HG02759 (cell line): ENCODE results near the gene LTA.
"Not testable (repeated sequence)": the region's sequence is repeated elsewhere in the genome, so short reads cannot be mapped to it uniquely, and the experiment has no call there.

Experiments
- ATAC-seq: cut with Tn5 transposase; IDR thresholded peaks from one replicate; pipeline ENCODE4 v1.9.1; 2021; ENCODE audit warnings: mild to moderate bottlenecking, moderate library complexity; ENCODE audit not compliant: unreplicated experiment

The LTA gene

GRCh38 chr6:31586008-31586407 lies 13.9 kb downstream of the LTA start, which contains the start of gene LST1:
LST1 (plus strand) TSS chr6:31586277; CDS start chr6:31587300, 1,023 bp downstream.
- ATAC-seq: no peak

GRCh38 chr6:31586599-31587281 lies 14.7 kb downstream of the LTA start:
- ATAC-seq: no peak

- no peak for ATAC-seq
Measured at GRCh38 chr6:31587791-31588777, 16.0 kb downstream of the LTA start.

DNA sequence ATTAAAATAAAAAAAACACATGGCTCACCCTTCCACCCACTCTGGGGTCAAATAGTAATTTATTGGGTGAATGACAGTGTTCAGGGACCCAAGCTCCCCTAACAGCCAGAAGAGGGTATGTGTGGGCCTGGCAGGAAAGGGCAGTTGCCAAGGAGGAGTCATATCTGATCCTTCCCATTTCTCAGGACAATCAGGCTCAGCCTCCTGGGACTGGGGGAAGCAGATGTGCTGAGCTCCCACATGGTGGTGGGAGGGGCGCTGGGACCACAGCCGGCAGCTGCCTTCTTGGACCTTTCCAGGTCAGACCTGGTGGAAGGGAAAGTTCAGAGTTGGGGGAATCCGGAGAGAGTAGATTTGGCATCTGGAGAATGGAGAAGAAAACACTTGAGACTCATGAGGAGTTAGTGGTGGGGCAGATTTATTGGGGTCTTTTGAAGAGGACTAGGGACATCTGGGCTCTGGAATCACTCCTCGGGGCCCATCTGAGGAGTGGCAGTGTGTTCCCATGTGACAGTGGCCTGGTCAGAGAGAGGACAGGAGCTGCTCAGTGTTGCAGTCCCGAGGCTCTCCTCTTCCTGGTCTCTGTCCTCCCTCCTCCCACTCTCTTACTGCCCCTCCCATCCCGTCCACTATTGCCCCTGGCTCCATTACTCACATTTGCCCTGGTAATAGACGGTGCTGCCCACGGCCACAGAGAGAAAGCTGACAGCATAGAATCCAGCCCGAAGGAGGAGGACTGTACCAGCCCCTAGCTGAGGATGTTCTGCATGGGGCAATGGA lies 17.0 kb downstream of the LTA start:
- no peak for ATAC-seq

GRCh38 chr6:31590691-31591090 lies 18.6 kb downstream of the LTA start:
- ATAC-seq: not testable (repeated sequence)

- ATAC-seq: no peak
Measured at GRCh38 chr6:31592396-31592771, 20.3 kb downstream of the LTA start.

DNA sequence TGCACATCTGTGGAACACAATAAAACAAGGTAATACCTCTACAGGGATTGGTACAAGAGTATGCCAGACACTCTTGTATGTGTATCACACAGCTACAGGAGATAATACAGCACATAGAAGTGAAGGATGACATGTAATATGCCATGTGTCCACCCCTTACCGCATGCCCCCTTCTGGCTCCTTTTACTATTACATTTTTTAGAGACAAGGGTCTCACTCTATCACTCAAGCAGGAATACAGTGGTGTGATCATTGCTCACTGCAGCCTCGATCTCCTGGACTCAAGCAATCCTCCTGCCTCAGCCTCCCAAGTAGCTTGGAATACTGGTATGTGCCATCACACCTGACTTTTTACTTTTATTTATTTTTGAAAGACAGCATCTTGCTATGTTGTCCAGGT lies 24.9 kb downstream of the LTA start:
- ATAC-seq: no peak

DNA sequence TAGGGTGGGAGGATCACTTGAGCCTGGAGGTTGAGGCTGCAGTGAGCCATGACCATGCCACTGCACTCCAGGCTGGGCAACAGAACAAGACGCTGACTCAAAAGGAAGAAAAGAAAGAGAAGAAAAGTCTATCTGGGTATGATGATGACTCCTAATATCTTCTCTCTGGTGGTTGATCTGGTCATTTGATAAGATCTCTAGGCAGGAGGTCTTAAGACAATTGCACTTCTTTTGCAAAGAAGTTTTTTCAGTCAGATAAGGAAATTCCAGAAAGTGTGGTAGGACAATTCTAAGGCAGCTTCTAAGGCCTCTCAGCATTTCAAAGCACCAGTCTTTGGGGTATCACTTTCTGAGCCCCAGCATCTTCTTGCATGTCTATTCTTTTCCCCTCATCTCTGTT lies 35.2 kb downstream of the LTA start:
- no peak for ATAC-seq

GRCh38 chr6:31609519-31610406 lies 37.7 kb downstream of the LTA start:
- no peak for ATAC-seq

DNA sequence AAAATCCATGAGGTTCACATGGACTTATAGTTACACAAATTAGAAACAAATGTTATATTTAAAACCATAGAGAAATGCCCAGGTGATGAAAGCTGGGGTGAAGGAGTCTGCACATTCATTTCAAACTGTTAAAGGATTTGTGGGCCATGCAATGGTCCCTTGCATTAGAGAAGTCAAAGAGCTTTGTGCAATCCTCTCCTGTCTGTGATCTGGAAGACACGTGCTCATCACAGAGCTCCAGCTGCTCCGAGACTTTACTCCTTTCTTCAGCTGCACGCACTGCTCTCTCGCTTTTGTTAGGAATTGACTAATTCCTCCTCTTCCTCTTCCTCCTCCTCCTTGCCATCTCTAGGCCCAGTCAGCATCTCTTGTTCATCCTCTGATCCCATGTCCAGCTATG lies 38.9 kb downstream of the LTA start:
- ATAC-seq: no peak

GRCh38 chr6:31614075-31614619 lies 42.1 kb downstream of the LTA start:
- ATAC-seq: no peak

GRCh38 chr6:31614684-31615578 lies 42.8 kb downstream of the LTA start, which contains the start of gene AIF1:
AIF1 (plus strand) TSS chr6:31615234; CDS start chr6:31615330, 96 bp downstream.
- ATAC-seq: no peak

- no peak for ATAC-seq
Measured at GRCh38 chr6:31615748-31616147, 43.7 kb downstream of the LTA start.

GRCh38 chr6:31617010-31617409 lies 44.9 kb downstream of the LTA start:
- no peak for ATAC-seq

- peak; percentile 81 for ATAC-seq
Measured at GRCh38 chr6:31619805-31620585, 47.9 kb downstream of the LTA start.

GRCh38 chr6:31620586-31621319 lies 48.7 kb downstream of the LTA start, which contains the start of gene PRRC2A:
PRRC2A (plus strand) TSS chr6:31620715; CDS start chr6:31622790, 2,075 bp downstream.
- peak; percentile 71 for ATAC-seq

- ATAC-seq: no peak
Measured at GRCh38 chr6:31621320-31621939, 49.3 kb downstream of the LTA start.
